GM13977 (cell line): ENCODE measurements around the gene NCOA7.

Experiments
- DNase-seq: peaks from one replicate; pipeline ENCODE4 v3.0.0; 2012; ENCODE audit warnings: low spot score
- CTCF ChIP-seq: IDR thresholded peaks from 2 replicates; pipeline ENCODE4 v1.5.1; 2012; ENCODE audit warnings: mild to moderate bottlenecking, control low read depth; ENCODE audit not compliant: insufficient read depth; ENCODE audit errors: extremely low read depth, missing control alignments
- in situ Hi-C: fragments of 300-500 bp; cut with MboI; formaldehyde crosslinking; loops from one replicate; pipeline ENCODE4 v1.12.0; 2022; ENCODE audit warnings: low sequenced_read_pairs, low pct_unique_long_range_greater_than_20kb, mixed read lengths, inconsistent platforms; ENCODE audit not compliant: unreplicated experiment

Gene NCOA7, protein sequence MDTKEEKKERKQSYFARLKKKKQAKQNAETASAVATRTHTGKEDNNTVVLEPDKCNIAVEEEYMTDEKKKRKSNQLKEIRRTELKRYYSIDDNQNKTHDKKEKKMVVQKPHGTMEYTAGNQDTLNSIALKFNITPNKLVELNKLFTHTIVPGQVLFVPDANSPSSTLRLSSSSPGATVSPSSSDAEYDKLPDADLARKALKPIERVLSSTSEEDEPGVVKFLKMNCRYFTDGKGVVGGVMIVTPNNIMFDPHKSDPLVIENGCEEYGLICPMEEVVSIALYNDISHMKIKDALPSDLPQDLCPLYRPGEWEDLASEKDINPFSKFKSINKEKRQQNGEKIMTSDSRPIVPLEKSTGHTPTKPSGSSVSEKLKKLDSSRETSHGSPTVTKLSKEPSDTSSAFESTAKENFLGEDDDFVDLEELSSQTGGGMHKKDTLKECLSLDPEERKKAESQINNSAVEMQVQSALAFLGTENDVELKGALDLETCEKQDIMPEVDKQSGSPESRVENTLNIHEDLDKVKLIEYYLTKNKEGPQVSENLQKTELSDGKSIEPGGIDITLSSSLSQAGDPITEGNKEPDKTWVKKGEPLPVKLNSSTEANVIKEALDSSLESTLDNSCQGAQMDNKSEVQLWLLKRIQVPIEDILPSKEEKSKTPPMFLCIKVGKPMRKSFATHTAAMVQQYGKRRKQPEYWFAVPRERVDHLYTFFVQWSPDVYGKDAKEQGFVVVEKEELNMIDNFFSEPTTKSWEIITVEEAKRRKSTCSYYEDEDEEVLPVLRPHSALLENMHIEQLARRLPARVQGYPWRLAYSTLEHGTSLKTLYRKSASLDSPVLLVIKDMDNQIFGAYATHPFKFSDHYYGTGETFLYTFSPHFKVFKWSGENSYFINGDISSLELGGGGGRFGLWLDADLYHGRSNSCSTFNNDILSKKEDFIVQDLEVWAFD

DNA sequence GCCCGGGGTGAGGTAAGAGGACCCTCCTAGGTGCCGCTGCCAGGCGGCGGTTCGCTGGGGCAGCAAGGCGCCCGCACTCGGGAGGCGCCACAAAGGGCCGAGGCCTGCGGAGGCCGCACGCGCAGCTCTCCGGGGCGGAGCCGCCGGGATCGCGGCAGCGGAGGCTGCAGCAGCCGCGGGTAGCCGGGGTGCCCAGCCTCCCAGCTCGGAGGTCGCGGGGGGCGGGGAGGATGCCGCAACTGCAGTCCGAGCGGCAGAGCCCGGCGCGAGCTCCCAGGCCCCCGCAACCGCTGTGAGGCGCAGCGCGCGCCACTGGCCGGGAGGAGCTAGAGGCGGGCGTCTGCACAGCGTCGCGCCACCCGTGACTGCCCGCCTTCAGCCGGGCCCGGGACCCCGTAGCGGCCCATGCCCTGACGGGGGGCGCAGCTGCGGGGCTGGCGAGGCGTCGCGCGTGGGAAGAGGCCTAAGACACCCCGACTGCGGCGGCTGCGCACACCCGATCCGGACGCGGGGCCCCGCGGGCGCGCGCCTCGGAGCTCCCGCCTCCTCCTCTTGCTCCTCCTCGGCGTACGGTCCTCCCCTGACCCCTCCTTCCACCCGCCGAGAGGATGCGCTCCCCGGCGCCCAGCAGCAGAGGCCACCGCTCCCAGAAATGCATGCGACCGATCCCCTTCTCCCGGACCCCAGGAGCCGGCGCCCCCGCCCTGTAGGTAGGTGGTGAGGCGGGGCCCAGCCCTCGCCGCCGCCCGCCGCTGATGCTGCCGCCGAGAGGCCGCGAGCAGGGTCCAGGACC, at the start of gene NCOA7:
Gene NCOA7, plus strand, starts transcription at position 603 of the 793 bp plus-strand sequence. CDS start 24,395 bp downstream, outside the sequence.
- DNase-seq, result peak; percentile 88
- peak; percentile 29 for TF ChIP-seq CTCF

GRCh38 chr6:125741336-125741735, 49.4 kb upstream of the NCOA7 start:
- no peak for TF ChIP-seq CTCF
- in situ Hi-C loops, result no loop called here
- no peak for DNase-seq

More for the DNA sequence above, at the start of gene NCOA7:
- in situ Hi-C loops, result no loop called here

- no peak for TF ChIP-seq CTCF
- in situ Hi-C loops, result no loop called here
- no peak for DNase-seq
Measured at GRCh38 chr6:125742024-125742423, 48.7 kb upstream of the NCOA7 start.

- DNase-seq, result no peak
- TF ChIP-seq CTCF, result no peak
- in situ Hi-C loops, result no loop called here
Measured at GRCh38 chr6:125742464-125743120, 48.2 kb upstream of the NCOA7 start.

DNA sequence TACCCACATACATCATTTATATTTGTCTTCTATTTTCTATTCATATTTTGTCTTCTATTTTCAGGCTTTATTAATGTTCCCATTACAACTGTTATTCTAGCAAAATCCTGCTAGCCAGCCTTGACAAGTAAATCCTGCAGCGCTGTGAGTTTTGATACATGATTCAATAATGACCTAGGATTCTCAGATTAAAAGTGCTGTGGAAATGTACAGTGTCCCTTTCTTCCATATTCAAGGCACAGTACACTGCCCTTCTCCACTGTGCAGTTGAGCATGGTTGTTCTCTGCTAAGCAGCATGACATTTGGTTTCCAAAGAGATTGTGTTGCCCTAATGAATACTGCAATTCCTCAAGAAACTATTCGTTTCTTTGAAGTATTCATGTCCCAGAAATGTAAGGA, 47.2 kb upstream of the NCOA7 start:
- DNase-seq, result no peak
- in situ Hi-C loops, result no loop called here
- no peak for TF ChIP-seq CTCF
